ENCODE data around the gene TUB. TPM values are rescaled to one million over a fixed set of nuclear protein-coding genes. Genes with fewer than 3 reads are reported as not detected.

TUB gene
- total RNA-seq, 1 experiment from 2014 or later, result 21.4 TPM

DNA sequence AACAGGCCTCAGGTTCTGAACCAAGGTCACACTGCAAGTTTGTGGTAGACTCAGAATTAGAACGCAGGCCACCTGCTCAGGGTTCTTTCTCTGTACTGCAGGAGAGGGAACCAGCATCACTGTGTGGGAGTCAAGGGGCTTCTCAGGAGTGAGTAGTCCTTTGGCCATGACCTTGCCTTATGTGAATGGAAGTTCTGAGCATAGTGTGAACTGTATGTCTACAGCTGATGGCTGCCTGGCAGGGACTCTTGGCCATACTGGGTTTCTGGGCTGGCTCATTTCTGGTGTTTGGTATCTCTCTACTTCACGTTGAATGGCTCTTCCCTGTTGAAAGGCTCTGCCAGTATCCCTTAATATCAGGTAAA lies 40.1 kb upstream of the TUB start:
- in situ Hi-C loops (cut with HindIII; ENCODE audit: low sequenced_read_pairs), result no loop called here
- DNase-seq (ENCODE audit: low spot score), result no peak

GRCh38 chr11:8041576-8041975 lies 39.4 kb upstream of the TUB start:
- in situ Hi-C loops (cut with HindIII; ENCODE audit: low sequenced_read_pairs), result no loop called here
- DNase-seq (ENCODE audit: low spot score), result no peak

DNA sequence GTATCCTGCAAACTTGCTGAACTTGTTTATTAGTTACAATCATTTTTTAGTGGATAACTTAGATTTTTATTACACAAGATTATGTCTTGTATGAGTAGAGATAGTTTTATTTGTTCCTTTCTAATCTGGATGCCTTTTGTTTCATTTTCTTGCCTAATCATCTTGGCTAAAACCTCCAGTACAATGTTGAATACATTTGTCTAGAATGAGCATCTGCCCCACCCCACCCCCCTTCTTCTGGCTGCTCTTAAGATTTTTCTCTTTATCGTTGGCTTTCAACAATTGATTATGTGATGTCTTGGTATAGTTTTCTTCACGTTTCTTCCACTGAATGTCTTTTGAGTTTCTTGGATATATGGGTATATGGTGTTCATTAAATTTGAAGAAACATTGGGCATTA lies 37.3 kb upstream of the TUB start:
- DNase-seq (ENCODE audit: low spot score), result no peak
- in situ Hi-C loops (cut with HindIII; ENCODE audit: low sequenced_read_pairs), result no loop called here

DNA sequence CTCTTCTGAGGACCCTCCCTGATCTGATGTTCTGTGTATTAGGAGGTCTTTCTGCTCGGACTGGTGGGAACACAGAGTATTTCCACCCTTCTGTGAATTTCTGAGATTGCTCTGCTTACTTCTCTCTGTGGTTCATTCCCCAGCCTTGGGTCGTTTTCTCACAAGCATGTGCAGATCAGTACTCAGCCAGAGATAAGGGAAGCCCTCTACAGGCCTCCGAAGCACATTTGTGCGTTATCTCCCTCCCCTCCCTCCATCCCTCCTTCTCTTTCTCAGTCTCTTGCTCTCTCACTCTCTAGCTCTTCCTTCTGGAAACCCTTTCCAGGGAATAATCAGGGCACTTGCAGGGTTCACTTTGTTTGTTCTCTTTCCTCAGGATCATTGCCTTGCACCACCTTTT lies 35.2 kb upstream of the TUB start:
- in situ Hi-C loops (cut with HindIII; ENCODE audit: low sequenced_read_pairs), result no loop called here
- no peak for DNase-seq (ENCODE audit: low spot score)

- in situ Hi-C loops (cut with HindIII; ENCODE audit: low sequenced_read_pairs), result no loop called here
- no peak for DNase-seq (ENCODE audit: low spot score)
Observed at GRCh38 chr11:8047382-8047781, 33.6 kb upstream of the TUB start.

GRCh38 chr11:8049084-8049483 lies 31.9 kb upstream of the TUB start:
- no peak for DNase-seq (ENCODE audit: low spot score)

GRCh38 chr11:8055091-8055835 lies 25.7 kb upstream of the TUB start:
- DNase-seq (ENCODE audit: low spot score), result no peak

More at GRCh38 chr11:8049084-8049483, 31.9 kb upstream of the TUB start:
- in situ Hi-C loops (cut with HindIII; ENCODE audit: low sequenced_read_pairs), result no loop called here

GRCh38 chr11:8055836-8056526 lies 25.0 kb upstream of the TUB start:
- no peak for DNase-seq (ENCODE audit: low spot score)
- in situ Hi-C loops (cut with HindIII; ENCODE audit: low sequenced_read_pairs), result no loop called here

More at GRCh38 chr11:8055091-8055835, 25.7 kb upstream of the TUB start:
- in situ Hi-C loops (cut with HindIII; ENCODE audit: low sequenced_read_pairs), result no loop called here

DNA sequence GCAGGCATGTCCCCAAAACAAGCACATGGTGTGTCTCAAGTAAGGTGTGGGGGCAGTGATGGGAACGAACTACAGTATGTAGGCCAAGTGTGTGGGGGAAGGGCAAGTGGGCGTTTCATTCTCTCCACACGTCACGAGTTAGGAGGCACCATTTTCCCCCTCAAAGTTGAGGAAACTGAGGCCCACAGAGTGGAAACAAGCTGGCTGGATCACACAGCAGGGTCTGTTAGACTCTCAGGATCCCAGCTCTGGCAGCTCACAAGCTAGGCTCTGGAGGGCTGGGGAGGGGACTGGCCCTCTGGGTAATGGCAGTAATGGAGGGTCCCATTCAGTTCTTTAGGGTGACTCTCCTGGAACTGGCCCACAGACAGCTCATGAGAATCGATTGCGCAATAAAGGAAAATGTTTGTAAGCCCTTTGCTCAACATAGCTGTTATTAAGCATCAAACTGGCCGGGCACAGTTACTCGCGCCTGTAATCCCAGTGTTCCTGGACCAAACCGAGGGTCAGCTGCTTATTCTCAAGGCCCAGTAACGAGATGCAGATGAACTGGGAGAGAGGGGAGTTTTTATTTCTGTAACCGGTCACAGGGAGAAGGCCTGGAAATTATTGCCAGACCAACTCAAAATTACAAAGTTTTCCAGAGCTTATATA lies 24.1 kb upstream of the TUB start:
- in situ Hi-C loops (cut with HindIII; ENCODE audit: low sequenced_read_pairs), result no loop called here

DNA sequence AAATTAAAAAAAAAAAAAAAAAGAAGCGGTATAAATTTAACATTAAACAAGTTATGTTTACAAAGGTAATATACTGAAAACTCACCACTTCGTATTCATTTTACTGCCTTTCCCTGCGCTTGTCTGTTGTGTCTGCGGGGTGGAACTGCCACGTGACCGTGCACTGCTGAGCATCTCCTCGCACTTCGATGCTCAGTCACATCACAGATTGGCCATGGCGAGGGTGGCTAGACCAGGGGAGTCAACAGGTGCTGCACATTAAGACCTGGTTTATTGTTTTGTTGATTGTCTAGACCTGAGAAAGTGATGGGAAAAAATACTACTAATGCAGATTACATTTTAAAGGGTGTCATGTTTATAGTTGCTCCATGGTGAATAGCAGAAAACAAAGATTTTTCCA lies 22.8 kb upstream of the TUB start:
- DNase-seq (ENCODE audit: low spot score), result no peak
- in situ Hi-C loops (cut with HindIII; ENCODE audit: low sequenced_read_pairs), result no loop called here

More for the DNA sequence above, 24.1 kb upstream of the TUB start:
- DNase-seq (ENCODE audit: low spot score), result no peak

DNA sequence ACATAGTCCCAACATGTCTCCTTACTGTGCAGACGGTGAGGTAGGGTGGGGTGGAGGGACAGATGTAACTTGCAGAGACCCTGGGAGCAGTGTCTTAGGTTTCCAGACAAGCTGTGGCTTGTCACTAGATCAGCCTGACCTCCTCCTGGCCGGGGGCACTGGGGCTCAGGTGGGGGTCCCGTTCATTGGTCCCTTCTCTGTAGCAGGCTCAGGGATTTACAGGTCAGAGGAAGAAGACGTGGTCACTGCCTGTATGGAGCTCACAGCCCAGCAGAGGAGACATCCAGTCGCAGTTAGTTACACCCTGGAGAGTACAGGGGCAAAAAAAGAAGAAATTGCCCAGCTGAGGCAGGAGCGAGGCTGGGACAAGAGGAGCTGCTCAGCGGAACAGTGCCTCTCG lies 22.0 kb upstream of the TUB start:
- in situ Hi-C loops (cut with HindIII; ENCODE audit: low sequenced_read_pairs), result no loop called here
- no peak for DNase-seq (ENCODE audit: low spot score)

- no peak for DNase-seq (ENCODE audit: low spot score)
- in situ Hi-C loops (cut with HindIII; ENCODE audit: low sequenced_read_pairs), result no loop called here
Observed at GRCh38 chr11:8059571-8060011, 21.4 kb upstream of the TUB start.

- in situ Hi-C loops (cut with HindIII; ENCODE audit: low sequenced_read_pairs), result no loop called here
- DNase-seq (ENCODE audit: low spot score), result no peak
Observed at GRCh38 chr11:8060146-8060719, 20.8 kb upstream of the TUB start.

DNA sequence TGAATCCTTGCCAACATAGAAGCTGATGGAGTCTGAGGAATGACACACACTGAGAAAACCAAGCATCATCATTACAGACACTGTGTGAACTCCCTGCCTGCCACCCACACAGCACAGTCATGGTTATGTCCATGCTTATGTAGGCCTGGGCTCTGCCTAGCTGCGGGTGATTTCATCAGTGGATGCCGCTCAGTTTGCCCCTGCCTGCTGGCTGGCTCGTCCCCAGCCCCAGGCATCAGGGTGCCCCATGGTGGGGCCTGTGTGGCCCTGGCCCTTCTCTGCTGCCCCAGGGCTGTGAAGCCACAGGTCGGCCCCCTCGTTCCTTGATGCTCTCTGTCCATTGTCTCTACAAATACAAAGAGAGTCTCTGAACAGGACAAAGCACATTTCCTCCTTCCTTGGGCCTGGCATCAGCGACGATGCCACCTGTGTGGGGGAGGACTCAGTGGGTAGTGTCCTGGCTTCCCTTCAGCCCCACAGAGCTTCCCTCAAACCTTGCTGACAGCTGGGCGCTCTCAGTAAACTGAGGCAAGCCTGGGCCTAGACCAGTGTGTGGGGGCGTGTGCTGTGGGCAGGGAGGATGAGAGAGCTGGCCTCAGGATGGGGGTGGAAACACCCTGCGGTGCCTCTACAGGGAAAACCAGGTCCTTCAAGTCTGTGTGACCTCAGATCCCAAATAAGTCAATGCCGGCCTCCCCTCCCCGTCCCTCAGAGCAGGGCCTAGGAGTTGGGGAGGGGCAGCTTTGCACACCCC lies 20.0 kb upstream of the TUB start:
- DNase-seq (ENCODE audit: low spot score), result no peak
- in situ Hi-C loops (cut with HindIII; ENCODE audit: low sequenced_read_pairs), result no loop called here

GRCh38 chr11:8061555-8062428 lies 19.2 kb upstream of the TUB start:
- in situ Hi-C loops (cut with HindIII; ENCODE audit: low sequenced_read_pairs), result no loop called here

DNA sequence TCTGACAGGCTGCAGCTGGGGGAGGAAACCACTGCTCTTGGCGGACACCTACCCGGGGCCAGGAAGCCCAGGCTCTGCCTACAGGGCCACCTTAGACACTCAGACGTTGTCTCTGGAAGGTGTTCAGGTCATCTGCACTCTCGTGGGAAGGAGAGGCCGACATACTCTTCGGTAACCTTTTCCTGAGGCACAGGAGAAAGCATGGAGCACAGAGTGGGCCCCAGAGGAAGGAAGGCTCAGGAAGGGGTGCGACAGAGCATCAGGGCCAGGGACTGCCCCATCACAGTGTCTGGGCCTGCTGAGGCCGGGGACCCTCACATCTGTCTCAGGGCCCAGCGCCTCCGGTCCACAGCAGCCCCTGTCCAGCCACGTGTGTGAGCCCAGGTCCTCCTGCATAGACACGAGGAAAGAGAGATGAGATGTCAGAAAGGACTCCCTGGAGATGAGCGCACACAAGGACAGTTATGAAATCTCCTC lies 18.2 kb upstream of the TUB start:
- in situ Hi-C loops (cut with HindIII; ENCODE audit: low sequenced_read_pairs), result no loop called here
- no peak for DNase-seq (ENCODE audit: low spot score)

More at GRCh38 chr11:8061555-8062428, 19.2 kb upstream of the TUB start:
- no peak for DNase-seq (ENCODE audit: low spot score)

DNA sequence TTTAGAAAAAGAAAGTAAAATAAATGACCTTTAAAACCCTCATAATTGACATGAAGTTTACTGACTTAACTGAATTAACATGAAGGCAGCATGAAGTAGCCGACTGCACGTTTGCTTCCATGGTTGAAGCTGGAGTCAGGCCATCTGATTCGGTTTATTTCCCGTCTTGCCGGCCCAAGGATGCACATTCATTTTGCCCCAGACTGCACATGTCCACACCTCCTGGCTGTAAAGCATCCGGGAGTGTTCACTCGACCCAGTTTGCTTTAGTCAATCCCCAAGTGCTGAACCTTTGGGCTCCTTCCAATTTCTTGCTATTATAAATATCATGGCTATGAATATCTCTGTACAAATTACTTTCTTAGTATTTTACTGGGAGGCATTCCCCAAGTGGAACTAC lies 17.7 kb upstream of the TUB start:
- DNase-seq (ENCODE audit: low spot score), result no peak
- in situ Hi-C loops (cut with HindIII; ENCODE audit: low sequenced_read_pairs), result no loop called here

DNA sequence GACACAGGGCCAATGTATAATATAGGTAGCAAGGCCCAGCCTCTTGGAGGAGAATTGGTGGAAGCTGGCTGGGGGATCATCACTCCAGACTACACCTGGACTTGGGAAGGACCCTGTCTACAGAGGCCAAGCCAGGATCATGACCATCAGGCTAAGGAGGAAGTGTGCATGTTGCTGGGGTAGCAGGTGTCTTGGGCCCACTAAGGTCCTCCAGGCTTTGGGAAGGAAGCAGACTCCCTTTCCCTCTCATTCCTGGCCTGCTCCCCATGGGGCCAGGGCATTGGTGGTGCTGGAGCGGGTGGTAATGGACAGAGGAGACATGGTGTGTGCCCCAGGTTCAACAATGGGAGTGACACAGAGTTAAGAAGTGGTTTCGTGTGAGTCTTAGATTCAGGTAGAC lies 16.0 kb upstream of the TUB start:
- DNase-seq (ENCODE audit: low spot score), result no peak
- in situ Hi-C loops (cut with HindIII; ENCODE audit: low sequenced_read_pairs), result no loop called here
